Endothelial cell of umbilical vein (primary cell): Measurements from ENCODE around the gene SPPL3. TPM values are rescaled to one million over a fixed set of nuclear protein-coding genes. Genes with fewer than 3 reads are reported as not detected.

Source experiments
- BruUV-seq: library from RNA; stranded (reverse); fragments of 400-500 nt; replicated peaks from 2 replicates; lab custom pipeline; 2021; lab: Mats Ljungman, UMichigan
- CTCF ChIA-PET: fragments of 300-600, 350-600 bp; sonication (Branson Sonifier 250); formaldehyde crosslinking; loops from one replicate; lab custom pipeline; 2021; ENCODE audit warnings: antibody characterized with exemption, inconsistent platforms; lab: Charles Lee
- POLR2A ChIA-PET: fragments of 300-600, 350-600 bp; sonication (Branson Sonifier 250); formaldehyde crosslinking; loops from one replicate; lab custom pipeline; 2021; ENCODE audit warnings: antibody characterized with exemption, inconsistent platforms; lab: Charles Lee
- DNase-seq: peaks from one replicate; pipeline ENCODE4 v3.0.0-alpha.2; 2011; ENCODE audit warnings: low read depth, low spot score
- FAIRE-seq: peaks from 2 replicates; lab custom pipeline; 2011; peaks lifted over from hg19 to GRCh38; lab: Jason Lieb, UNC
- H2AFZ ChIP-seq: 2 replicates; pipeline ENCODE4 v1.6.0; 2012; ENCODE audit warnings: low read depth, low read length, control low read depth, inconsistent platforms
- H3K27ac ChIP-seq: 2 replicates; pipeline ENCODE4 v1.5.1; 2011; ENCODE audit warnings: low read depth, mild to moderate bottlenecking, control low read depth, low read length, moderate library complexity; ENCODE audit not compliant: insufficient read depth
- H3K27me3 ChIP-seq, 2 experiments: 2 replicates each; pipeline versions ENCODE4 v1.6.0 to v1.6.1; 2011; ENCODE audit warnings: low read length in 2 of 2, mixed read lengths in 1 of 2; ENCODE audit not compliant: control insufficient read depth in 2 of 2, insufficient read depth in 2 of 2
- H3K36me3 ChIP-seq, 2 experiments: 2 replicates in 1 of 2; 3 replicates in 1 of 2; pipeline ENCODE4 v1.5.1; 2011; ENCODE audit warnings: low read length in 2 of 2, mild to moderate bottlenecking in 1 of 2, moderate library complexity in 1 of 2; ENCODE audit not compliant: control insufficient read depth in 2 of 2, insufficient read depth in 2 of 2; ENCODE audit errors: extremely low read depth in 1 of 2
- H3K4me1 ChIP-seq: 3 replicates; pipeline ENCODE4 v1.5.1; 2011; ENCODE audit warnings: mild to moderate bottlenecking, low read length; ENCODE audit not compliant: control insufficient read depth, insufficient read depth; ENCODE audit errors: extremely low read depth
- H3K4me2 ChIP-seq: 2 replicates; pipeline ENCODE4 v1.6.1; 2011; ENCODE audit warnings: low read length, control low read depth, mixed read lengths; ENCODE audit not compliant: insufficient read depth
- H3K4me3 ChIP-seq, 3 experiments: fragments of 200-600 bp in 1 of 3; sonication (generic), shearing (Covaris generic) in 1 of 3; replicated peaks in 1 of 3; 2 replicates each; pipeline ENCODE4 v1.5.1; 2011 to 2016; ENCODE audit warnings: control low read depth in 3 of 3, low read length in 3 of 3, mild to moderate bottlenecking in 2 of 3, inconsistent platforms in 1 of 3, low read depth in 1 of 3, moderate library complexity in 1 of 3; ENCODE audit not compliant: insufficient read depth in 1 of 3
- H3K79me2 ChIP-seq: 2 replicates; pipeline ENCODE4 v1.6.0; 2012; ENCODE audit warnings: low read length, inconsistent platforms; ENCODE audit not compliant: control insufficient read depth, insufficient read depth
- H3K9ac ChIP-seq: replicated peaks from 2 replicates; pipeline ENCODE3; 2011; ENCODE audit warnings: low read length, control low read depth; ENCODE audit not compliant: insufficient read depth; ENCODE audit errors: extremely low read depth
- H3K9me1 ChIP-seq: replicated peaks from 3 replicates; pipeline ENCODE4 v1.6.0; 2011; ENCODE audit warnings: mild to moderate bottlenecking, low read length; ENCODE audit not compliant: control insufficient read depth, insufficient read depth; ENCODE audit errors: extremely low read depth
- H3K9me3 ChIP-seq: replicated peaks from 2 replicates; pipeline ENCODE4 v1.5.1; 2012; ENCODE audit warnings: low read length, inconsistent platforms; ENCODE audit not compliant: control insufficient read depth, insufficient read depth
- H4K20me1 ChIP-seq: replicated peaks from 2 replicates; pipeline ENCODE3; 2011; ENCODE audit warnings: mild to moderate bottlenecking, low read length; ENCODE audit not compliant: control insufficient read depth, insufficient read depth; ENCODE audit errors: extremely low read depth
- EZH2 ChIP-seq: IDR thresholded peaks from 2 replicates; pipeline ENCODE4 v1.6.1; 2012; ENCODE audit warnings: borderline replicate concordance, low read depth, mild to moderate bottlenecking, moderate library complexity, low read length, inconsistent platforms; ENCODE audit not compliant: severe bottlenecking
- FOS ChIP-seq: IDR thresholded peaks from 2 replicates; pipeline ENCODE4 v1.6.1; 2011; ENCODE audit warnings: mild to moderate bottlenecking, low read length, moderate library complexity, borderline replicate concordance; ENCODE audit not compliant: insufficient read depth
- GATA2 ChIP-seq: IDR thresholded peaks from 2 replicates; pipeline ENCODE4 v1.7.0; 2011; ENCODE audit warnings: low read depth, mild to moderate bottlenecking, moderate library complexity, mixed read lengths, low read length; ENCODE audit not compliant: insufficient read length, insufficient read depth
- JUN ChIP-seq: IDR thresholded peaks from 2 replicates; pipeline ENCODE4 v1.6.1; 2011; ENCODE audit warnings: borderline replicate concordance, low read depth; ENCODE audit not compliant: insufficient read length, insufficient read depth
- MYC ChIP-seq: IDR thresholded peaks from one replicate; pipeline ENCODE4 v1.6.1; 2011; ENCODE audit warnings: mild to moderate bottlenecking, low read depth, low read length
- POLR2A ChIP-seq: IDR thresholded peaks from 2 replicates; pipeline ENCODE4 v1.6.1; 2012; ENCODE audit warnings: low read depth, mild to moderate bottlenecking, control low read depth, low read length
- POLR2AphosphoS5 ChIP-seq: IDR thresholded peaks from 2 replicates; pipeline ENCODE4 v1.6.1; 2012; ENCODE audit warnings: low read depth, mild to moderate bottlenecking, control low read depth, low read length, moderate library complexity; ENCODE audit not compliant: insufficient read depth
- dilution Hi-C: fragments of 300-500 bp; cut with MboI; formaldehyde crosslinking; loops from one replicate; pipeline ENCODE4 v1.15.0; 2019; ENCODE audit warnings: low sequenced_read_pairs; ENCODE audit not compliant: extremely low pct_ligation_motif_present
- intact Hi-C: fragments of 100-400 bp; cut with micrococcal nuclease; formaldehyde crosslinking; loops from one replicate; pipeline ENCODE4 v1.10.0; 2022
- polyA plus RNA-seq, 4 experiments: library from polyadenylated mRNA; depleted of rRNA in 3 of 4; stranded (reverse) in 3 of 4; unstranded in 1 of 4; fragments of >200 nt; gene quantifications; 2 replicates each; pipeline versions ENCODE4 v1.2.1 to v1.2.3, GENCODE V29; 2011 to 2012; ENCODE audit warnings: missing spikeins in 1 of 4
- total RNA-seq: library from RNA; stranded (reverse); gene quantifications from 2 replicates; pipeline ENCODE4 v1.2.3, GENCODE V29; 2021
- TF ChIP-seq, protein P1 (sequence below), 2 donors: IDR thresholded peaks; 1 replicate in 1 of 2; 2 replicates in 1 of 2; pipeline ENCODE4 v1.5.1; 2011; ENCODE audit warnings: low read length in 2 of 2, mild to moderate bottlenecking in 2 of 2, moderate library complexity in 2 of 2, control low read depth in 1 of 2, inconsistent platforms in 1 of 2, low read depth in 1 of 2; ENCODE audit not compliant: insufficient read depth in 1 of 2; ENCODE audit errors: extremely low read depth in 1 of 2
- TF ChIP-seq, protein P2 (sequence below): IDR thresholded peaks from 2 replicates; pipeline ENCODE4 v1.6.1; 2011; ENCODE audit not compliant: insufficient read depth, insufficient read length

The SPPL3 gene
- total and polyA plus RNA-seq, 2 donors (not counting 3 experiments of a cell fraction or from before 2014, with no cell fraction given): 30.6 to 53.0 TPM

DNA sequence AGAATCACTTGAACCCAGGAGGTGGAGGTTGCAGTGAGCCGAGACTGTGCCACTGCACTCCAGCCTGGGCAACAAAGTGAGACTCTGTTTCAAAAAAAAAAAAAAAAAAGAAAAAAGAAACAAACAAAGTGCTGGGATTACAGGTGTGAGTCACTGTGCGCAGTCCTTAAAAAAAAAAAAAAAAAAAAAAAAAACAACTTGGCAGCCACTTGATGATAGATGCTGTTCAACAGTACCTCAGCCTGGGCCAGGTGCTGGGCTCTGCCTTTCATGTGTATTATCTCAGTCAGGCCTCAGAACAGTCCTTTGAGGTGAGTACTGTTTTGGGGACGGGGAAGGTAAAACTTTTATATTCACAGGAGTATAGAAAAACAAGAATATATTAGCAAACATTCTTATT, 169.0 kb downstream of the SPPL3 start:
- Histone ChIP-seq H3K9me1 (no peaks in the 10 kb centered on the region), H3K79me2 (no peaks in the 10 kb centered on the region), H3K4me3 (no peak overlapping the region), H3K27ac (no peak overlapping the region), H3K36me3 (no peaks in the 10 kb centered on the region), H3K9me3 (no peaks in the 10 kb centered on the region), H2AFZ (no peak overlapping the region), H3K4me1 (no peaks in the 10 kb centered on the region), H3K27me3 (no peaks in the 10 kb centered on the region), H4K20me1 (no peaks in the 10 kb centered on the region), H3K9ac (no peak overlapping the region), H3K4me2 (no peak overlapping the region)
- dilution Hi-C loops: no loop called here
- POLR2A ChIA-PET: no interaction called here
- no TSS peak for BruUV-seq
- FAIRE-seq (no peak), DNase-seq (no peak)
- CTCF ChIA-PET: no interaction called here
- TF ChIP-seq POLR2A (no peak), JUN (no peak), EZH2 (no peak), FOS (no peak), POLR2AphosphoS5 (no peak), MYC (no peak), GATA2 (no peak)
- TF ChIP-seq, protein P1, sequence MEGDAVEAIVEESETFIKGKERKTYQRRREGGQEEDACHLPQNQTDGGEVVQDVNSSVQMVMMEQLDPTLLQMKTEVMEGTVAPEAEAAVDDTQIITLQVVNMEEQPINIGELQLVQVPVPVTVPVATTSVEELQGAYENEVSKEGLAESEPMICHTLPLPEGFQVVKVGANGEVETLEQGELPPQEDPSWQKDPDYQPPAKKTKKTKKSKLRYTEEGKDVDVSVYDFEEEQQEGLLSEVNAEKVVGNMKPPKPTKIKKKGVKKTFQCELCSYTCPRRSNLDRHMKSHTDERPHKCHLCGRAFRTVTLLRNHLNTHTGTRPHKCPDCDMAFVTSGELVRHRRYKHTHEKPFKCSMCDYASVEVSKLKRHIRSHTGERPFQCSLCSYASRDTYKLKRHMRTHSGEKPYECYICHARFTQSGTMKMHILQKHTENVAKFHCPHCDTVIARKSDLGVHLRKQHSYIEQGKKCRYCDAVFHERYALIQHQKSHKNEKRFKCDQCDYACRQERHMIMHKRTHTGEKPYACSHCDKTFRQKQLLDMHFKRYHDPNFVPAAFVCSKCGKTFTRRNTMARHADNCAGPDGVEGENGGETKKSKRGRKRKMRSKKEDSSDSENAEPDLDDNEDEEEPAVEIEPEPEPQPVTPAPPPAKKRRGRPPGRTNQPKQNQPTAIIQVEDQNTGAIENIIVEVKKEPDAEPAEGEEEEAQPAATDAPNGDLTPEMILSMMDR (IDR thresholded peaks at IDR 0.05; ENCODE audit: extremely low read depth in 1 of 2, insufficient read depth in 1 of 2, low read depth in 1 of 2, low read length in 2 of 2): no peak
- TF ChIP-seq, protein P2, sequence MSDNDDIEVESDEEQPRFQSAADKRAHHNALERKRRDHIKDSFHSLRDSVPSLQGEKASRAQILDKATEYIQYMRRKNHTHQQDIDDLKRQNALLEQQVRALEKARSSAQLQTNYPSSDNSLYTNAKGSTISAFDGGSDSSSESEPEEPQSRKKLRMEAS: no peak
- intact Hi-C loops: no loop called here
